DOHH2 (cell line): Measurements from ENCODE around the gene KCNAB1.

Source experiments
- CTCF ChIP-seq: fragments of 200-600 bp; sonication (generic); IDR thresholded peaks from one replicate; pipeline ENCODE4 v1.5.1; 2014; ENCODE audit warnings: antibody characterized with exemption, mild to moderate bottlenecking, low read depth, low read length; ENCODE audit not compliant: poor library complexity, severe bottlenecking
- EZH2phosphoT487 ChIP-seq: fragments of 200-600 bp; sonication (generic); IDR thresholded peaks from 2 replicates; pipeline ENCODE4 v1.6.1; 2017; ENCODE audit warnings: borderline replicate concordance, mild to moderate bottlenecking, antibody characterized with exemption, low read length, moderate library complexity, mixed read lengths

DNA sequence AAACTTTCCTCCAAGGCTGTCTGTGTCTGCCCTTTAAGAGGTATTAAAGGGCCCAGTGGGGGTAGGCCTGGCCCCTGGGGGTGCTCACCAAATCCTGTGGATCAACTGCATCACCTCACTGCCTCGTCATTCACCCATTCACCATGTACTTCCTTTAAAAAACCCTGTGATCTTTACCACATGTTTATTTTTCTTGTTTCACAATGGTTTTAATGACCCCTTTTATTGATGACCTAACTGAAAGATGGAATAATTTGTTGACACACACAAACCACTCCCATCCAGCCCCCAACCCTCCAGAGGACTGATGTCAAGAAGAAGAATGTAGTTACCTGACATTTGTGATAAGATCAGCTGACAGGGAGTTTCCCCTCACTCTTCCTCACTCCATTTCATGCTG is 40.8 kb downstream of the KCNAB1 start:
- no peak for TF ChIP-seq CTCF
- TF ChIP-seq EZH2phosphoT487: no peak
